Measurements from ENCODE around the gene PMEPA1. TPM values are rescaled to one million over a fixed set of nuclear protein-coding genes. Genes with fewer than 3 reads are reported as not detected.

PMEPA1 gene
- total and polyA plus RNA-seq, 3 experiments from 2014 or later = 0.30 to 4.4 (median 3.8) TPM

DNA sequence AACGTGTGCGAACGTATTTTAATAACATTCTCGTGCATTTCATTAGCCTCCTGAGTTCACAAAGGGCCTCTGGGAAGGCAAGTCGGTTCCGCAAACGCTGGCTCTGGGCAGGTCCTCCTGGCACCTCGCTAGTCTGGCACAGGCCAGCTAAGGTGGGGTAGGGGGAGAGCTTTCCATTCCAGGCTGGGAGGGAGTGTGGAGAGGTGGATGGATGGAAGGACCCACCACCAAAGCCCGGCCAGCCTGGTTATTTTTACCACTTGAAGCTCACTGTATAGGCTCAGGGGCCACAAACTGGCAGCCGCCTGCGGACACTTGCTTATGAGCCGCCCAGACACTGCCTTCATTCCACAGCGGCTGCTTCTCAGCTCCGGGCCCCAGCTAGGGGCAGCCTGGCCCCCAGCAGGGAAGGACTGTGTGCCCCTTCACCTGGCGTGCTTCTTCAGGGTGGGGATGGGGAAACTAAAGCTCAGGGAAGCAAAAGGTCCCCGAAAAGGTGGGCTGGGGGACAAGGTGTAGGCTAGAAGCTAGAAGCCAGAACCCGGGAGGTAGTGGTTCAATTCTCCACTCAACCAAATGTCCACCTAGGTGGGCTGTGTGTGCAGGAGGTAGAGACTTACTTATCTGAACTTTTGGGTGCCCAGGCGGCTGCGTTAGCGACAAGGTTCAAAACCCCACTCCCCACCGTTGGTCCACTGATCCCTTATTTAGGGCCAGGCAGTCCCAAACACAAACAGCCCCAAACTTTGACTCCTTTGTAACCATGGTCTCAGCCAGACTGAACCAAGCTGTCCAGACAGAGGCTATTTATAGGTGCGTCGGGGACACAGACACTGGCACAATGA, 1.7 kb downstream of the PMEPA1 start:
- H3K9me3 ChIP-seq (ENCODE audit: low read length) = no peaks in the 10 kb centered on the region
- ChIA-PET POLR2A (no interaction called here), CTCF (interaction anchor here (1.1 to 1.3 kb wide), 2 partner anchors 24 to 54 kb away, joined by 3 read pairs; no protein-coding TSS in a partner anchor)
- peaks cover 9% of the 10 kb centered on the region for H3K27me3 ChIP-seq (ENCODE audit: insufficient read depth, low read length, poor library complexity, severe bottlenecking)
- H3K4me3 Mint-ChIP-seq = peak overlapping the region; percentile 83 to 94 (median 91)
- peaks cover 18 to 26% of the 10 kb centered on the region in 2 donors for H3K27me3 Mint-ChIP-seq
- peak overlapping the region in 7 of 8 donors; percentile 89 to 98 (median 93) for H3K27ac Mint-ChIP-seq
- H3K27ac ChIP-seq (ENCODE audit: low read depth, low read length) = no peak overlapping the region
- peaks cover 16% of the 10 kb centered on the region for H3K4me1 ChIP-seq (ENCODE audit: insufficient read depth, low read length)
- H3K4me1 Mint-ChIP-seq = peaks cover 14 to 41% (median 17%) of the 10 kb centered on the region in 3 donors
- H3K36me3 ChIP-seq (ENCODE audit: insufficient read depth, low read length) = no peaks in the 10 kb centered on the region
- peaks cover 0 to 4% (median 0%) of the 10 kb centered on the region in 5 donors for H3K9me3 Mint-ChIP-seq
- H3K4me3 ChIP-seq (ENCODE audit: low read length) = no peak overlapping the region
- DNase-seq = no peak
- H3K36me3 Mint-ChIP-seq = peaks cover 0 to 10% (median 0%) of the 10 kb centered on the region in 3 donors

DNA sequence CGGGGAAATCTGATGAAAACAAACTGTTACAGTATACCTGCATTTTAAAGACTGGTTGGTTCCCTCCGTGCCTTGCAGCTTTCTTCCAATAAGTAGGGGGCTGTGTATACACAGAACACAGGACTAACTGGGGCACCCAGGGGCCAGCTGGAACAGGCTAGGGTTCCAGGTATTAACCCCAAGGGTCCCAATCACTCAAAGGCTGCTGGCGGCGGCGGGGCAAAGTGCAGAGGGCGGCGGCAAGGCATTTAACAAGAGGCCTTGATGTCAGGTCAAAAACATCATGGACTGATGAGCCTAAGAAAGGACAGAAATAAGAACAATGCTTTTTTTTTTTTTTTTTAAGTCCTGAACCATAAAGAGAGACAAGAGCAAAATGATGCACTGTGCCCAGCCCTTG, 2.5 kb downstream of the PMEPA1 start:
- POLR2A ChIA-PET = no interaction called here
- H3K27ac ChIP-seq (ENCODE audit: low read depth, low read length) = no peak overlapping the region
- no peaks in the 10 kb centered on the region for H3K36me3 ChIP-seq (ENCODE audit: insufficient read depth, low read length)
- no peaks in the 10 kb centered on the region for H3K9me3 ChIP-seq (ENCODE audit: low read length)
- peaks cover 9% of the 10 kb centered on the region for H3K27me3 ChIP-seq (ENCODE audit: insufficient read depth, low read length, poor library complexity, severe bottlenecking)
- Mint-ChIP-seq H3K9me3 (peaks cover 0 to 4% (median 0%) of the 10 kb centered on the region in 5 donors), H3K36me3 (peaks cover 0 to 10% (median 0%) of the 10 kb centered on the region in 3 donors), H3K4me1 (peaks cover 14 to 43% (median 17%) of the 10 kb centered on the region in 3 donors), H3K27ac (peak overlapping the region in 7 of 8 donors; percentile 5 to 93 (median 65)), H3K27me3 (peaks cover 18 to 24% of the 10 kb centered on the region in 2 donors), H3K4me3 (peak overlapping the region; percentile 35 to 94 (median 88))
- no peak for DNase-seq
- CTCF ChIA-PET = interaction anchor here (0.8 to 1.3 kb wide), 2 partner anchors 23 to 53 kb away, joined by 3 read pairs; no protein-coding TSS in a partner anchor
- peaks cover 16% of the 10 kb centered on the region for H3K4me1 ChIP-seq (ENCODE audit: insufficient read depth, low read length)
- H3K4me3 ChIP-seq (ENCODE audit: low read length) = no peak overlapping the region

DNA sequence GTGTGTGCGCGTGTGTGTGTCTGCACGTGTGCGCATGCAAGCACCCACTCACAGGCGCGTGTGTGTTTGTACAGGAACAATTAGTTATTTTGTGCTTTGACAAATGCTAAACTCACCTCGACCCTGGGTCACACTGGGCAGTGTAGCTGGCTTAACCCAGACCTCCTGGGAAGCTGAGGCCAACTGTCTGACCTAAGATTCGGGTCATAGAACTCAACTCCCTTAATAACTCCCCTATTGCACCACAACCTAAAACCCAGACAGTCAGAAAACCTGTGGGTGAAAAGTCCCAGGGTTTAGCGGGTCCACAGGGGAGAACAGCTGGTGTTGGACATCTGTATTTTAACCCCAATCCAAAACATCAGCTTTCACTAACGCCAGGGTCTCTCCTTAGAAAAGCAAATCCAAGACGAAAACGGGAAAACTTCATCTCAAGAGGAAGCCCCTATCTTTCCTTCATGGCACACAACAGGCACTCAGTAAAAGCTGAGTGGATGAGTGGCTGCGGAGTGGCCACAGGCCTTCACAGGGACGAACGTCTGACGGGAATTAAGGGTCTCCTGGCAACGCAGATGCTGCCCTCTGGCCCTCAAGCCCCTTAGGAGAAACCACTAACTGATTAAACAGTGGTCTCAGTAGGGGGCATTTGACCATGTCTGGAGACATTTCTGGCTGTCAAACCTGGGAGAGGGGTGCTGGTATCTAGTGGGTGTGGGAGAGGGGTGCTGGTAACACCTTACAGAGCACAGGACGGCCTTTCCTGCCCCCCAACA, 4.5 kb downstream of the PMEPA1 start:
- peaks cover 6% of the 10 kb centered on the region for H3K27me3 ChIP-seq (ENCODE audit: insufficient read depth, low read length, poor library complexity, severe bottlenecking)
- Mint-ChIP-seq H3K27me3 (peaks cover 10 to 14% of the 10 kb centered on the region in 2 donors), H3K4me3 (peak overlapping the region in 1 of 7 donors; percentile 50), H3K27ac (peak overlapping the region in 1 of 8 donors; percentile 54), H3K36me3 (peaks cover 0 to 8% (median 0%) of the 10 kb centered on the region in 3 donors), H3K9me3 (peaks cover 0 to 4% (median 0%) of the 10 kb centered on the region in 5 donors), H3K4me1 (peaks cover 6 to 28% (median 8%) of the 10 kb centered on the region in 3 donors)
- H3K4me1 ChIP-seq (ENCODE audit: insufficient read depth, low read length) = peaks cover 4% of the 10 kb centered on the region
- CTCF ChIA-PET = no interaction called here
- POLR2A ChIA-PET = no interaction called here
- no peak overlapping the region for H3K4me3 ChIP-seq (ENCODE audit: low read length)
- H3K36me3 ChIP-seq (ENCODE audit: insufficient read depth, low read length) = no peaks in the 10 kb centered on the region
- no peak for DNase-seq
- no peaks in the 10 kb centered on the region for H3K9me3 ChIP-seq (ENCODE audit: low read length)
- no peak overlapping the region for H3K27ac ChIP-seq (ENCODE audit: low read depth, low read length)

GRCh38 chr20:57704245-57704644, 5.6 kb downstream of the PMEPA1 start:
- H3K27me3 Mint-ChIP-seq = peaks cover 10 to 15% of the 10 kb centered on the region in 2 donors
- ChIA-PET POLR2A (no interaction called here), CTCF (no interaction called here)
- no peak for DNase-seq
- H3K36me3 ChIP-seq (ENCODE audit: insufficient read depth, low read length) = no peaks in the 10 kb centered on the region
- H3K4me1 Mint-ChIP-seq = peaks cover 6 to 35% (median 8%) of the 10 kb centered on the region in 3 donors
- H3K9me3 ChIP-seq (ENCODE audit: low read length) = no peaks in the 10 kb centered on the region
- H3K9me3 Mint-ChIP-seq = peaks cover 0 to 4% (median 0%) of the 10 kb centered on the region in 5 donors
- peaks cover 0 to 6% (median 0%) of the 10 kb centered on the region in 3 donors for H3K36me3 Mint-ChIP-seq
- H3K27me3 ChIP-seq (ENCODE audit: insufficient read depth, low read length, poor library complexity, severe bottlenecking) = peaks cover 4% of the 10 kb centered on the region
- H3K4me3 Mint-ChIP-seq = no peak overlapping the region
- no peak overlapping the region for H3K4me3 ChIP-seq (ENCODE audit: low read length)
- H3K27ac ChIP-seq (ENCODE audit: low read depth, low read length) = no peak overlapping the region
- H3K27ac Mint-ChIP-seq = peak overlapping the region in 1 of 8 donors; percentile 54
- H3K4me1 ChIP-seq (ENCODE audit: insufficient read depth, low read length) = peaks cover 4% of the 10 kb centered on the region

- Mint-ChIP-seq H3K27ac (no peak overlapping the region), H3K4me1 (peaks cover 0 to 38% (median 5%) of the 10 kb centered on the region in 3 donors), H3K9me3 (no peaks in the 10 kb centered on the region), H3K27me3 (peaks cover 4 to 12% of the 10 kb centered on the region in 2 donors), H3K4me3 (no peak overlapping the region), H3K36me3 (no peaks in the 10 kb centered on the region)
- H3K27me3 ChIP-seq (ENCODE audit: insufficient read depth, low read length, poor library complexity, severe bottlenecking) = no peaks in the 10 kb centered on the region
- no peak for DNase-seq
- H3K9me3 ChIP-seq (ENCODE audit: low read length) = no peaks in the 10 kb centered on the region
- ChIA-PET CTCF (no interaction called here), POLR2A (no interaction called here)
- H3K36me3 ChIP-seq (ENCODE audit: insufficient read depth, low read length) = no peaks in the 10 kb centered on the region
- H3K27ac ChIP-seq (ENCODE audit: low read depth, low read length) = no peak overlapping the region
- H3K4me1 ChIP-seq (ENCODE audit: insufficient read depth, low read length) = peaks cover 4% of the 10 kb centered on the region
- no peak overlapping the region for H3K4me3 ChIP-seq (ENCODE audit: low read length)
Measured at GRCh38 chr20:57703013-57703412, 6.8 kb downstream of the PMEPA1 start.

DNA sequence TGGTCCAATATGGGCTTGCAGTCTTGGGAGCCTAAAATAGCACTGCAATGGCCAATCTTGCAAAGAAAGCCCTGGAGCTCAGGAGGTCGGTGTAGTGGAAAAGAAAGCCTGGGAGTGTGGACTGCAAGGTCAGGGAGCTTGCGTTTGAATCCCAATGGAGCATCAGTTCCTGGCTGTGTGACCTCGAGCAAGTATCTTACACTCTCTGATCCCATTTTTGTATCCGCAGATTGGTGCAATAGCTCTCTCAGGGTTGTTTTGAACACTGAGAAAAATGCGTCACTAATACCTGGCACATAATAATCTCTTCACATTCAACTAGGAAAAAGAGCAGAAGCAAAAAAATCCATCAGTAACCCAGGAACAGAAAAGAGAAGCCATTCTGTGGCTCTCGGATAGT, 7.3 kb downstream of the PMEPA1 start:
- Mint-ChIP-seq H3K9me3 (no peaks in the 10 kb centered on the region), H3K36me3 (no peaks in the 10 kb centered on the region), H3K27me3 (peaks cover 4 to 11% of the 10 kb centered on the region in 2 donors), H3K4me3 (no peak overlapping the region), H3K4me1 (peaks cover 0 to 38% (median 5%) of the 10 kb centered on the region in 3 donors), H3K27ac (peak overlapping the region in 2 of 8 donors; percentile 24 to 63)
- no peaks in the 10 kb centered on the region for H3K27me3 ChIP-seq (ENCODE audit: insufficient read depth, low read length, poor library complexity, severe bottlenecking)
- no peaks in the 10 kb centered on the region for H3K9me3 ChIP-seq (ENCODE audit: low read length)
- POLR2A ChIA-PET = no interaction called here
- H3K4me3 ChIP-seq (ENCODE audit: low read length) = no peak overlapping the region
- DNase-seq = no peak
- no peaks in the 10 kb centered on the region for H3K36me3 ChIP-seq (ENCODE audit: insufficient read depth, low read length)
- no peaks in the 10 kb centered on the region for H3K4me1 ChIP-seq (ENCODE audit: insufficient read depth, low read length)
- CTCF ChIA-PET = no interaction called here
- H3K27ac ChIP-seq (ENCODE audit: low read depth, low read length) = no peak overlapping the region

- H3K27ac ChIP-seq (ENCODE audit: low read depth, low read length) = no peak overlapping the region
- no peaks in the 10 kb centered on the region for H3K36me3 Mint-ChIP-seq
- H3K27me3 Mint-ChIP-seq = peaks cover 4 to 11% of the 10 kb centered on the region in 2 donors
- peaks cover 0 to 38% (median 5%) of the 10 kb centered on the region in 3 donors for H3K4me1 Mint-ChIP-seq
- H3K9me3 Mint-ChIP-seq = no peaks in the 10 kb centered on the region
- H3K4me3 Mint-ChIP-seq = no peak overlapping the region
- CTCF ChIA-PET = no interaction called here
- H3K4me1 ChIP-seq (ENCODE audit: insufficient read depth, low read length) = no peaks in the 10 kb centered on the region
- no peak overlapping the region for H3K4me3 ChIP-seq (ENCODE audit: low read length)
- H3K36me3 ChIP-seq (ENCODE audit: insufficient read depth, low read length) = no peaks in the 10 kb centered on the region
- POLR2A ChIA-PET = no interaction called here
- H3K27ac Mint-ChIP-seq = no peak overlapping the region
- no peak for DNase-seq
- no peaks in the 10 kb centered on the region for H3K27me3 ChIP-seq (ENCODE audit: insufficient read depth, low read length, poor library complexity, severe bottlenecking)
- no peaks in the 10 kb centered on the region for H3K9me3 ChIP-seq (ENCODE audit: low read length)
Measured at GRCh38 chr20:57702091-57702490, 7.7 kb downstream of the PMEPA1 start.

All from CD8-positive, alpha-beta memory T cell (primary cell).